PC-9 (cell line): Measurements from ENCODE around the gene RBM3. TPM values are rescaled to one million over a fixed set of nuclear protein-coding genes. Genes with fewer than 3 reads are reported as not detected.

Experiments used
- BruUV-seq: library from RNA; stranded (reverse); fragments of 400-500 nt; replicated peaks from 2 replicates; lab custom pipeline; 2021; lab: Mats Ljungman, UMichigan
- CTCF ChIA-PET: fragments of 300-600 bp; sonication (Branson Sonifier 250); formaldehyde crosslinking; loops from one replicate; lab custom pipeline; 2022; ENCODE audit warnings: antibody characterized with exemption; lab: Charles Lee
- POLR2A ChIA-PET: fragments of 300-600 bp; sonication (Branson Sonifier 250); formaldehyde crosslinking; loops from one replicate; lab custom pipeline; 2022; ENCODE audit warnings: antibody characterized with exemption; ENCODE audit not compliant: unreplicated experiment; lab: Charles Lee
- DNase-seq, 2 experiments: peaks; one replicate each; pipeline versions ENCODE4 v3.0.0 to v3.0.0-alpha.2; 2015 to 2022; ENCODE audit warnings: mixed read lengths in 1 of 2
- H2AFZ ChIP-seq: fragments of 200-600 bp; sonication (generic); 2 replicates; pipeline ENCODE4 v1.8.1; 2017; ENCODE audit warnings: antibody characterized with exemption
- H3F3A ChIP-seq: fragments of 200-600 bp; sonication (generic); 2 replicates; pipeline ENCODE4 v1.8.1; 2017; ENCODE audit warnings: antibody characterized with exemption, mild to moderate bottlenecking, low read depth; ENCODE audit not compliant: insufficient read depth
- H3K27ac ChIP-seq: fragments of 200-600 bp; sonication (generic); 2 replicates; pipeline ENCODE4 v1.6.1; 2016; ENCODE audit warnings: mixed run types
- H3K27me3 ChIP-seq: fragments of 200-600 bp; sonication (generic); 2 replicates; pipeline ENCODE4 v1.6.1; 2016; ENCODE audit warnings: low read depth, mixed run types; ENCODE audit not compliant: insufficient read depth
- H3K36me3 ChIP-seq: fragments of 200-600 bp; sonication (generic); 2 replicates; pipeline ENCODE4 v1.6.1; 2016; ENCODE audit warnings: low read depth, mixed run types
- H3K4me1 ChIP-seq: fragments of 200-600 bp; sonication (generic); replicated peaks from 2 replicates; pipeline ENCODE4 v1.6.1; 2016; ENCODE audit warnings: mixed run types; ENCODE audit not compliant: insufficient read depth
- H3K4me2 ChIP-seq: fragments of 200-600 bp; sonication (generic); 2 replicates; pipeline ENCODE4 v1.6.1; 2017; ENCODE audit warnings: mixed run types
- H3K4me3 ChIP-seq: fragments of 200-600 bp; sonication (generic); 2 replicates; pipeline ENCODE4 v1.6.1; 2016; ENCODE audit warnings: mixed run types
- H3K79me2 ChIP-seq: fragments of 200-600 bp; sonication (generic); 2 replicates; pipeline ENCODE4 v1.6.1; 2017; ENCODE audit warnings: low read depth, mixed run types
- H3K9me2 ChIP-seq: fragments of 200-600 bp; sonication (generic); 2 replicates; pipeline ENCODE4 v1.8.1; 2017; ENCODE audit warnings: mild to moderate bottlenecking; ENCODE audit not compliant: insufficient read depth
- H3K9me3 ChIP-seq: fragments of 200-600 bp; sonication (generic); 2 replicates; pipeline ENCODE4 v1.8.1; 2016; ENCODE audit warnings: low read depth; ENCODE audit not compliant: insufficient read depth
- H4K20me1 ChIP-seq: fragments of 200-600 bp; sonication (generic); 2 replicates; pipeline ENCODE4 v1.8.1; 2017; ENCODE audit not compliant: insufficient read depth
- CTCF ChIP-seq: fragments of 200-600 bp; sonication (generic); conservative IDR thresholded peaks from 2 replicates; pipeline ENCODE4 v1.6.1; 2017; ENCODE audit warnings: mixed run types, antibody characterized with exemption, mild to moderate bottlenecking, moderate library complexity
- EZH2 ChIP-seq: fragments of 200-600 bp; sonication (generic); IDR thresholded peaks from 2 replicates; pipeline ENCODE4 v1.8.0; 2017; ENCODE audit warnings: antibody characterized with exemption, low read depth
- intact Hi-C: fragments of 100-400 bp; cut with micrococcal nuclease; formaldehyde crosslinking; loops from one replicate; pipeline ENCODE4 v1.10.0; 2022; ENCODE audit not compliant: unreplicated experiment
- total RNA-seq: library from RNA; stranded (reverse); gene quantifications from 2 replicates; pipeline ENCODE4 v1.2.3, GENCODE V29; 2021

Gene RBM3
- total RNA-seq, 1 experiment from 2014 or later: 134 TPM

GRCh38 chrX:48579259-48579658 is 5.0 kb downstream of the RBM3 start:
- BruUV-seq: no TSS peak
- Histone ChIP-seq H3K9me2 (no peaks in the 10 kb centered on the region), H3K4me1 (no peaks in the 10 kb centered on the region), H3K36me3 (no peaks in the 10 kb centered on the region), H2AFZ (no peak overlapping the region), H3K4me3 (no peak overlapping the region), H3K27ac (no peak overlapping the region), H4K20me1 (no peaks in the 10 kb centered on the region), H3F3A (peaks cover 20% of the 10 kb centered on the region; the same call in 1 of the 2 replicates), H3K9me3 (no peaks in the 10 kb centered on the region), H3K4me2 (no peak overlapping the region), H3K27me3 (no peaks in the 10 kb centered on the region), H3K79me2 (peaks cover 20% of the 10 kb centered on the region)
- intact Hi-C loops: no loop called here
- no peak for DNase-seq
- POLR2A ChIA-PET: no interaction called here
- CTCF ChIA-PET: no interaction called here
- TF ChIP-seq CTCF: no peak
- no peak for TF ChIP-seq EZH2

- POLR2A ChIA-PET: interaction anchor here (0.6 kb wide), 2 partner anchors 38 to 759 kb away, joined by 3 read pairs; no protein-coding TSS in a partner anchor
- Histone ChIP-seq H3K9me2 (no peaks in the 10 kb centered on the region), H3K4me2 (no peak overlapping the region), H3K4me3 (no peak overlapping the region), H3K79me2 (peaks cover 11% of the 10 kb centered on the region), H3K27me3 (no peaks in the 10 kb centered on the region), H4K20me1 (no peaks in the 10 kb centered on the region), H2AFZ (no peak overlapping the region), H3F3A (peaks cover 20% of the 10 kb centered on the region; the same call in 1 of the 2 replicates), H3K9me3 (no peaks in the 10 kb centered on the region), H3K4me1 (no peaks in the 10 kb centered on the region), H3K27ac (peak overlapping the region; percentile 19; the same call in 1 of the 2 replicates), H3K36me3 (no peaks in the 10 kb centered on the region)
- peak; percentile 29 to 76 for DNase-seq
- BruUV-seq: no TSS peak
- CTCF ChIA-PET: no interaction called here
- TF ChIP-seq CTCF (no peak), EZH2 (no peak)
- intact Hi-C loops: no loop called here
These were observed 6.4 kb downstream of the RBM3 start for GRCh38 chrX:48580662-48581061.

- H3K27ac ChIP-seq: no peak overlapping the region
- BruUV-seq: no TSS peak
- no peak for TF ChIP-seq CTCF
- TF ChIP-seq EZH2: no peak
- no peaks in the 10 kb centered on the region for H3K79me2 ChIP-seq
- H3K4me1 ChIP-seq: no peaks in the 10 kb centered on the region
- H3K4me2 ChIP-seq: no peak overlapping the region
- H3K36me3 ChIP-seq: no peaks in the 10 kb centered on the region
- no peaks in the 10 kb centered on the region for H3K9me2 ChIP-seq
- H3K9me3 ChIP-seq: no peaks in the 10 kb centered on the region
- H4K20me1 ChIP-seq: no peaks in the 10 kb centered on the region
- no peak overlapping the region for H3K4me3 ChIP-seq
- H2AFZ ChIP-seq: no peak overlapping the region
- CTCF ChIA-PET: no interaction called here
- DNase-seq: no peak
- intact Hi-C loops: no loop called here
- H3F3A ChIP-seq: no peaks in the 10 kb centered on the region; the same call in 1 of the 2 replicates
- POLR2A ChIA-PET: no interaction called here
- H3K27me3 ChIP-seq: no peaks in the 10 kb centered on the region
These were observed 10.4 kb downstream of the RBM3 start for GRCh38 chrX:48584698-48585097.
